ENCODE results near the gene CYP3A5. TPM values are rescaled to one million over a fixed set of nuclear protein-coding genes. Genes with fewer than 3 reads are reported as not detected.

CYP3A5 gene
- total and polyA plus RNA-seq, 7 experiments from 2014 or later, result 0.27 to 0.87 (median 0.69) TPM; not detected in 4

GRCh38 chr7:99631295-99632109 lies 48.3 kb downstream of the CYP3A5 start:
- peaks cover 0 to 75% (median 19%) of the 10 kb centered on the region in 3 experiments for H3K36me3 ChIP-seq (ENCODE audit: control insufficient read depth in 2 of 3, insufficient read depth in 3 of 3, low read length in 3 of 3)
- peak overlapping the region; percentile 12 for H3K27ac ChIP-seq (ENCODE audit: low read depth, low read length)
- Mint-ChIP-seq H3K9me3 (peaks cover 0 to 1% (median 0%) of the 10 kb centered on the region in 11 donors), H3K27me3 (no peaks in the 10 kb centered on the region), H3K27ac (peak overlapping the region; percentile 3 to 75 (median 33)), H3K36me3 (peaks cover 0 to 40% (median 28%) of the 10 kb centered on the region in 5 donors), H3K4me1 (peaks cover 13 to 33% (median 15%) of the 10 kb centered on the region in 7 donors), H3K4me3 (no peak overlapping the region)
- ChIA-PET CTCF (no interaction called here), POLR2A (interaction anchor here (0.7 kb wide), 1 partner anchor 224 kb away, joined by 3 read pairs; no protein-coding TSS in a partner anchor)
- intact Hi-C loops (cut with micrococcal nuclease), result no loop called here
- ATAC-seq (no peak), DNase-seq (no peak)
- H3K9me3 ChIP-seq (ENCODE audit: control insufficient read depth in 2 of 3, low read length in 3 of 3), result no peaks in the 10 kb centered on the region
- no peaks in the 10 kb centered on the region for H3K27me3 ChIP-seq (ENCODE audit: control insufficient read depth in 2 of 2, insufficient read depth in 2 of 2, low read length in 2 of 2)
- H3K4me3 ChIP-seq (ENCODE audit: low read length), result no peak overlapping the region
- H3K4me1 ChIP-seq (ENCODE audit: control insufficient read depth in 2 of 2, insufficient read depth in 2 of 2, low read length in 2 of 2), result no peaks in the 10 kb centered on the region

GRCh38 chr7:99629643-99630042 lies 50.2 kb downstream of the CYP3A5 start:
- H3K36me3 ChIP-seq (ENCODE audit: control insufficient read depth in 2 of 3, insufficient read depth in 3 of 3, low read length in 3 of 3), result peaks cover 0 to 88% (median 19%) of the 10 kb centered on the region in 3 experiments

DNA sequence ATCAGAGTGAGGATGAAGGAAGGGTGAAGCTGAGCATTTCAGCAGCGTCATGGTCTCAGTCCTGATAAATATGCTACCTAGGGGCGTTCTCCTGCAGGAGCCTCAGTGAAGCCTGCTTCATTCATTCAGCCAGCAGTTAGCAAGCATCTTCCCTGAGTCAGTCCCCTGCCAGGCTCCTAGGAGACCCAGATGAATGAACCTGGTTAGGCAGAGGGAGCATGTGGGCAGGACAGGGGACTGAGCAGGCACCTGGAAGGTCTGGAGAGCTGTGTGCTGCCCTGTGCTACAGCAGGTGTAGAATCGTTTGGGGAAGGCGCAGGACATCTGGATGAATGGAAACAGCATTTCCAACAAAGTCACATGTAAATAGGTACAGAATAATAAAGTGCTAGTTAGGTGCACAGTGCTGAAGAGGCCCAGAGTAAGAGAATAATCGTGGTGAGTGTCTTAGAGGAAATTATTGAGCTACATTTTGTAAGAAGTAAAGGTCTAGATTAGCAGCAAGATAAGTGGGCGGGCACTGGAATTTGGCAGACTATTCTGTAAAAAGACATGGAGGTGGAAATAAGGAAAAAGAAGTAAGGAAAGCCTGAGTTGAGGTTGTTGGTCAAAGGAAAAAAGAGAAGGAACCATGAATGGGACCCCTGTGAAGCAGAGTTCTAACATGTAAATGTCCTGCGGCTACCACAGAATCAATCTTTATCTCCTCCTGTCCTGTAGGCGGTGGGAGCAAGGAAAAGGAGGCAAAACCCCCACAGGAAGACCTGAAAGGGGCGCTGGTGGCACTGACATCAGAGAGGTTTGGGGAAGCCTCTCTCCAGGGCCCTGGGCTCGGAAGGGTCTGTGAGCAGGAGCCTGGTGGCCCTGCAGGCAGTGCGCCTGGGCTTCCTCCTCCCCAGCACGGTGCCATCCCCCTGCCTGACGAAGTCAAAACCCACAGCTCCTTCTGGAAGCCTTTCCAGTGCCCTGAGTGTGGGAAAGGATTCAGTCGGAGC lies 51.0 kb downstream of the CYP3A5 start:
- ATAC-seq (no peak), DNase-seq (no peak)
- Histone ChIP-seq H3K4me3 (ENCODE audit: low read length) (no peak overlapping the region), H3K4me1 (ENCODE audit: control insufficient read depth in 2 of 2, insufficient read depth in 2 of 2, low read length in 2 of 2) (peaks cover 14 to 18% of the 10 kb centered on the region in 2 donors), H3K27me3 (ENCODE audit: control insufficient read depth in 2 of 2, insufficient read depth in 2 of 2, low read length in 2 of 2) (no peaks in the 10 kb centered on the region), H3K36me3 (ENCODE audit: control insufficient read depth in 2 of 3, insufficient read depth in 3 of 3, low read length in 3 of 3) (peaks cover 0 to 83% (median 19%) of the 10 kb centered on the region in 3 experiments), H3K9me3 (ENCODE audit: control insufficient read depth in 2 of 3, low read length in 3 of 3) (no peaks in the 10 kb centered on the region), H3K27ac (ENCODE audit: low read depth, low read length) (no peak overlapping the region)
- Mint-ChIP-seq H3K27ac (peak overlapping the region in 7 of 9 donors; percentile 6 to 82 (median 57)), H3K27me3 (no peaks in the 10 kb centered on the region), H3K4me1 (peaks cover 38 to 60% (median 42%) of the 10 kb centered on the region in 7 donors), H3K36me3 (peaks cover 10 to 61% (median 49%) of the 10 kb centered on the region in 5 donors), H3K4me3 (no peak overlapping the region), H3K9me3 (peaks cover 0 to 5% (median 0%) of the 10 kb centered on the region in 11 donors)
- POLR2A ChIA-PET, result no interaction called here
- CTCF ChIA-PET, result interaction anchor here (0.9 kb wide), 1 partner anchor 7 kb away, joined by 3 read pairs; no protein-coding TSS in a partner anchor
- intact Hi-C loops (cut with micrococcal nuclease), result loop anchor here in 1 of 2 donors (10.0 kb wide), 1 partner anchor 366 kb away; no protein-coding TSS in a partner anchor

More at GRCh38 chr7:99629643-99630042, 50.2 kb downstream of the CYP3A5 start:
- Mint-ChIP-seq H3K36me3 (peaks cover 10 to 53% (median 40%) of the 10 kb centered on the region in 5 donors), H3K4me1 (peaks cover 30 to 51% (median 34%) of the 10 kb centered on the region in 7 donors), H3K27me3 (no peaks in the 10 kb centered on the region), H3K9me3 (peaks cover 0 to 2% (median 0%) of the 10 kb centered on the region in 11 donors), H3K4me3 (no peak overlapping the region), H3K27ac (peak overlapping the region in 1 of 9 donors; percentile 41)
- Histone ChIP-seq H3K9me3 (ENCODE audit: control insufficient read depth in 2 of 3, low read length in 3 of 3) (no peaks in the 10 kb centered on the region), H3K27me3 (ENCODE audit: control insufficient read depth in 2 of 2, insufficient read depth in 2 of 2, low read length in 2 of 2) (no peaks in the 10 kb centered on the region), H3K4me3 (ENCODE audit: low read length) (no peak overlapping the region), H3K4me1 (ENCODE audit: control insufficient read depth in 2 of 2, insufficient read depth in 2 of 2, low read length in 2 of 2) (peaks cover 7 to 10% of the 10 kb centered on the region in 2 donors), H3K27ac (ENCODE audit: low read depth, low read length) (no peak overlapping the region)
- intact Hi-C loops (cut with micrococcal nuclease), result loop anchor here in 1 of 2 donors (10.0 kb wide), 1 partner anchor 365 kb away; no protein-coding TSS in a partner anchor
- CTCF ChIA-PET, result interaction anchor here (0.9 kb wide), 1 partner anchor 8 kb away, joined by 3 read pairs; no protein-coding TSS in a partner anchor
- DNase-seq (no peak), ATAC-seq (no peak)
- POLR2A ChIA-PET, result no interaction called here

GRCh38 chr7:99627513-99627912 lies 52.3 kb downstream of the CYP3A5 start:
- H3K4me1 Mint-ChIP-seq, result peaks cover 46 to 69% (median 52%) of the 10 kb centered on the region in 7 donors
- no peaks in the 10 kb centered on the region for H3K27me3 ChIP-seq (ENCODE audit: control insufficient read depth in 2 of 2, insufficient read depth in 2 of 2, low read length in 2 of 2)
- peaks cover 5 to 80% (median 27%) of the 10 kb centered on the region in 3 experiments for H3K36me3 ChIP-seq (ENCODE audit: control insufficient read depth in 2 of 3, insufficient read depth in 3 of 3, low read length in 3 of 3)
- DNase-seq, result no peak
- peak overlapping the region in 3 of 9 donors; percentile 91 to 99 (median 97) for H3K27ac Mint-ChIP-seq
- POLR2A ChIA-PET, result interaction anchor here (0.9 kb wide), 1 partner anchor 11 kb away, joined by 5 read pairs; the partner anchor contains the start of gene ZSCAN25
- H3K27me3 Mint-ChIP-seq, result no peaks in the 10 kb centered on the region
- H3K36me3 Mint-ChIP-seq, result peaks cover 10 to 73% (median 51%) of the 10 kb centered on the region in 5 donors
- no peak for ATAC-seq
- peaks cover 0 to 5% (median 0%) of the 10 kb centered on the region in 11 donors for H3K9me3 Mint-ChIP-seq
- no peak overlapping the region for H3K27ac ChIP-seq (ENCODE audit: low read depth, low read length)
- peaks cover 23 to 30% of the 10 kb centered on the region in 2 donors for H3K4me1 ChIP-seq (ENCODE audit: control insufficient read depth in 2 of 2, insufficient read depth in 2 of 2, low read length in 2 of 2)
- H3K4me3 ChIP-seq (ENCODE audit: low read length), result no peak overlapping the region
- H3K9me3 ChIP-seq (ENCODE audit: control insufficient read depth in 2 of 3, low read length in 3 of 3), result no peaks in the 10 kb centered on the region
- CTCF ChIA-PET, result interaction anchor here (0.6 kb wide), 1 partner anchor 352 kb away, joined by 3 read pairs; no protein-coding TSS in a partner anchor
- no peak overlapping the region for H3K4me3 Mint-ChIP-seq
- intact Hi-C loops (cut with micrococcal nuclease), result loop anchor here in 1 of 2 donors (10.0 kb wide), 1 partner anchor 367 kb away; no protein-coding TSS in a partner anchor

GRCh38 chr7:99626661-99627060 lies 53.1 kb downstream of the CYP3A5 start:
- Histone ChIP-seq H3K27me3 (ENCODE audit: control insufficient read depth in 2 of 2, insufficient read depth in 2 of 2, low read length in 2 of 2) (no peaks in the 10 kb centered on the region), H3K4me3 (ENCODE audit: low read length) (no peak overlapping the region), H3K9me3 (ENCODE audit: control insufficient read depth in 2 of 3, low read length in 3 of 3) (no peaks in the 10 kb centered on the region), H3K4me1 (ENCODE audit: control insufficient read depth in 2 of 2, insufficient read depth in 2 of 2, low read length in 2 of 2) (peaks cover 23 to 30% of the 10 kb centered on the region in 2 donors), H3K36me3 (ENCODE audit: control insufficient read depth in 2 of 3, insufficient read depth in 3 of 3, low read length in 3 of 3) (peaks cover 8 to 81% (median 30%) of the 10 kb centered on the region in 3 experiments), H3K27ac (ENCODE audit: low read depth, low read length) (no peak overlapping the region)
- Mint-ChIP-seq H3K4me1 (peaks cover 42 to 72% (median 55%) of the 10 kb centered on the region in 7 donors), H3K36me3 (peaks cover 10 to 80% (median 52%) of the 10 kb centered on the region in 5 donors), H3K4me3 (peak overlapping the region in 4 of 10 donors; percentile 8 to 90 (median 20)), H3K27ac (peak overlapping the region; percentile 19 to 100 (median 91)), H3K27me3 (no peaks in the 10 kb centered on the region), H3K9me3 (peaks cover 0 to 5% (median 0%) of the 10 kb centered on the region in 11 donors)
- ATAC-seq (no peak), DNase-seq (no peak)
- ChIA-PET CTCF (interaction anchor here (0.6 kb wide), 1 partner anchor 353 kb away, joined by 3 read pairs; no protein-coding TSS in a partner anchor), POLR2A (interaction anchor here (0.9 kb wide), 1 partner anchor 10 kb away, joined by 5 read pairs; the partner anchor contains the start of gene ZSCAN25)
- intact Hi-C loops (cut with micrococcal nuclease), result loop anchor here in 1 of 2 donors (10.0 kb wide), 1 partner anchor 368 kb away; no protein-coding TSS in a partner anchor

Measured in naive thymus-derived CD4-positive, alpha-beta T cell (primary cell).